SK-N-SH (cell line): Measurements from ENCODE around the gene SOX18. TPM values are rescaled to one million over a fixed set of nuclear protein-coding genes. Genes with fewer than 3 reads are reported as not detected.
"Not testable (repeated sequence)": the region's sequence is repeated elsewhere in the genome, so short reads cannot be mapped to it uniquely, and the experiment has no call there.

Experiments used
- CTCF ChIA-PET: fragments of 300-600, 350-600 bp; formaldehyde crosslinking; extraction: SDS; loops from one replicate; lab custom pipeline; 2021; lab: Yijun Ruan, JAX
- POLR2A ChIA-PET: fragments of 350-600 bp; sonication (Branson Sonifier 250); formaldehyde crosslinking; extraction: SDS; loops from one replicate; lab custom pipeline; 2020; ENCODE audit warnings: antibody characterized with exemption, inconsistent platforms; lab: Yijun Ruan, JAX
- DNase-seq: peaks from one replicate; pipeline ENCODE4 v3.0.0; 2012
- H2AFZ ChIP-seq: fragments of 200-600 bp; sonication (generic); 2 replicates; pipeline ENCODE4 v1.8.1; 2016; ENCODE audit warnings: antibody characterized with exemption, mild to moderate bottlenecking, low read depth
- H3F3A ChIP-seq: fragments of 200-600 bp; sonication (generic); replicated peaks from 2 replicates; pipeline ENCODE3; 2016; ENCODE audit warnings: antibody characterized with exemption, mild to moderate bottlenecking; ENCODE audit not compliant: insufficient read depth
- H3K27ac ChIP-seq, 2 experiments: fragments of 200-500 bp in 1 of 2; fragments of 200-600 bp in 1 of 2; sonication (Bioruptor generic) in 1 of 2; sonication (generic), shearing (Covaris generic) in 1 of 2; 2 replicates each; pipeline versions ENCODE4 v1.5.1 to v1.6.1; 2014 to 2016; ENCODE audit warnings: low read depth in 2 of 2, inconsistent platforms in 1 of 2, low read length in 1 of 2, mild to moderate bottlenecking in 1 of 2, mixed read lengths in 1 of 2
- H3K27me3 ChIP-seq: fragments of 200-600 bp; sonication (generic), shearing (Covaris generic); 2 replicates; pipeline ENCODE4 v1.6.1; 2016; ENCODE audit warnings: mixed run types; ENCODE audit not compliant: insufficient read depth
- H3K36me3 ChIP-seq, 2 experiments: fragments of 200-500 bp in 1 of 2; fragments of 200-600 bp in 1 of 2; sonication (Bioruptor generic) in 1 of 2; sonication (generic) in 1 of 2; replicated peaks in 1 of 2; 2 replicates each; pipeline versions ENCODE3 to v1.5.1; 2014 to 2016; ENCODE audit warnings: low read length in 1 of 2, mild to moderate bottlenecking in 1 of 2; ENCODE audit not compliant: insufficient read depth in 2 of 2, control insufficient read depth in 1 of 2
- H3K4me1 ChIP-seq, 2 experiments: fragments of 200-500 bp in 1 of 2; fragments of 200-600 bp in 1 of 2; sonication (Bioruptor generic) in 1 of 2; sonication (generic), shearing (Covaris generic) in 1 of 2; 2 replicates each; pipeline versions ENCODE4 v1.5.1 to v1.6.1; 2014 to 2016; ENCODE audit warnings: low read depth in 1 of 2, low read length in 1 of 2, mixed run types in 1 of 2; ENCODE audit not compliant: insufficient read depth in 2 of 2, control insufficient read depth in 1 of 2
- H3K4me2 ChIP-seq: fragments of 200-600 bp; sonication (generic), shearing (Covaris generic); 2 replicates; pipeline ENCODE4 v1.6.1; 2017; ENCODE audit warnings: mixed run types
- H3K4me3 ChIP-seq, 2 experiments: fragments of 200-500 bp in 1 of 2; fragments of 200-600 bp in 1 of 2; sonication (Bioruptor generic) in 1 of 2; sonication (generic), shearing (Covaris generic) in 1 of 2; 2 replicates each; pipeline versions ENCODE4 v1.5.1 to v1.8.1; 2014 to 2016; ENCODE audit warnings: low read depth in 2 of 2, inconsistent platforms in 1 of 2, low read length in 1 of 2, mild to moderate bottlenecking in 1 of 2, mixed read lengths in 1 of 2, moderate library complexity in 1 of 2
- H3K79me2 ChIP-seq: fragments of 200-600 bp; sonication (generic); 2 replicates; pipeline ENCODE4 v1.8.1; 2017; ENCODE audit warnings: mild to moderate bottlenecking; ENCODE audit not compliant: insufficient read depth
- H3K9ac ChIP-seq: fragments of 200-600 bp; sonication (generic); 2 replicates; pipeline ENCODE4 v1.6.1; 2017; ENCODE audit warnings: mixed run types
- H3K9me2 ChIP-seq: fragments of 200-600 bp; sonication (generic); 2 replicates; pipeline ENCODE4 v1.6.1; 2017; ENCODE audit warnings: mixed run types
- H3K9me3 ChIP-seq: fragments of 200-600 bp; sonication (generic); 2 replicates; pipeline ENCODE4 v1.6.1; 2017; ENCODE audit warnings: mixed run types, mild to moderate bottlenecking, moderate library complexity
- H4K20me1 ChIP-seq: fragments of 200-600 bp; sonication (generic); 2 replicates; pipeline ENCODE4 v1.6.1; 2017; ENCODE audit warnings: mild to moderate bottlenecking, mixed run types; ENCODE audit not compliant: insufficient read depth
- EP300 ChIP-seq, 2 experiments: IDR thresholded peaks; 2 replicates each; pipeline versions ENCODE4 v1.4.0 to v1.6.1; 2012; ENCODE audit warnings: borderline replicate concordance in 1 of 2, low read depth in 1 of 2, low read length in 1 of 2
- GABPA ChIP-seq: IDR thresholded peaks from 2 replicates; pipeline ENCODE4 v1.4.0; 2012; ENCODE audit warnings: low read depth, mild to moderate bottlenecking
- GATA2 ChIP-seq: sonication (generic); formaldehyde crosslinking; IDR thresholded peaks from 2 replicates; pipeline ENCODE4 v1.5.0; 2020; ENCODE audit warnings: mild to moderate bottlenecking, missing genetic modification reagents
- MEF2A ChIP-seq: IDR thresholded peaks from 2 replicates; pipeline ENCODE4 v1.4.0; 2012; ENCODE audit warnings: low read depth, borderline replicate concordance
- WGBS: methylation state at CpG from one replicate; pipeline ENCODE4 v1.1.6; 2017; ENCODE audit warnings: low lambda C conversion rate; 5-methylcytosine and 5-hydroxymethylcytosine counted together
- polyA plus RNA-seq, 3 experiments: library from polyadenylated mRNA; depleted of rRNA; stranded (reverse); fragments of >200 nt; gene quantifications; 2 replicates each; pipeline ENCODE4 v1.2.3, GENCODE V29; 2012
- TF ChIP-seq, protein P1 (sequence below): IDR thresholded peaks from 2 replicates; pipeline ENCODE4 v1.4.0; 2012; ENCODE audit warnings: low read depth, borderline replicate concordance

Gene SOX18
- polyA plus RNA-seq, 1 of the 3 experiments (the other 2 are of a cell fraction) = not detected

DNA sequence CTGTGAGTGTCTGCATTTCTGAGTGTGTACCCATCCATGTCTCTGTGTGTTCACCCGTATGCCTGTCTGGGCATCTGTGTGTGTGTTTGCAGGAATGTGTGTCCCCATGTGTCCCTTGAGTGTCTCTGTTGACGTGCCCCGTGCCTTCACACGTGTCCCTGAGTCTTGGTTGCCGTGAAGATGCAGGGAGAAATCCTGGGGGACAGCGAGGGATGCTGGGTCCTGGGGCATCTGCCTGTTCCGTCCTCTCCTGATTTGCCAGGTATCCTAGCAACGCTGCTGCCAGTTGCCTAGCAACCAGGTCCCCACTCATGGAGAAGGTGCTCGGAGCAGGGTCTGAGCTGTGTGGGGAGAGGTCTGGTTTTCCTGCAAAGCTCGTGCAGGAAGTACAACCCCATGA is 40.7 kb upstream of the SOX18 start:
- H3K27ac ChIP-seq = no peak overlapping the region
- no peaks in the 10 kb centered on the region; the same call in 1 of the 2 replicates for H3K27me3 ChIP-seq
- peak; percentile 83 for DNase-seq
- no peaks in the 10 kb centered on the region for H3K36me3 ChIP-seq
- peaks cover 0 to 28% of the 10 kb centered on the region in 2 experiments; a peak in 1 of 4 replicates for H3K4me1 ChIP-seq
- no peaks in the 10 kb centered on the region for H3K9me2 ChIP-seq
- no peak overlapping the region for H3K9ac ChIP-seq
- no peaks in the 10 kb centered on the region for H3F3A ChIP-seq
- H3K4me3 ChIP-seq = no peak overlapping the region
- no peaks in the 10 kb centered on the region for H4K20me1 ChIP-seq
- H2AFZ ChIP-seq = no peak overlapping the region
- CTCF ChIA-PET = interaction anchor here (1.1 to 2.6 kb wide), 3 partner anchors 25 to 52 kb away, joined by 3 to 12 read pairs (median 10); no protein-coding TSS in a partner anchor
- no peak overlapping the region for H3K4me2 ChIP-seq
- WGBS = 37% methylated on average over 4 of the region's 10 CpGs
- H3K9me3 ChIP-seq = no peaks in the 10 kb centered on the region
- POLR2A ChIA-PET = interaction anchor here (1.0 kb wide), 1 partner anchor 10 kb away, joined by 3 read pairs; the partner anchor contains the start of gene OPRL1
- TF ChIP-seq GABPA (no peak), EP300 (IDR thresholded peaks at IDR 0.05; ENCODE audit: borderline replicate concordance in 1 of 2, low read depth in 1 of 2, low read length in 1 of 2) (no peak), MEF2A (no peak), GATA2 (no peak)
- TF ChIP-seq, protein P1, sequence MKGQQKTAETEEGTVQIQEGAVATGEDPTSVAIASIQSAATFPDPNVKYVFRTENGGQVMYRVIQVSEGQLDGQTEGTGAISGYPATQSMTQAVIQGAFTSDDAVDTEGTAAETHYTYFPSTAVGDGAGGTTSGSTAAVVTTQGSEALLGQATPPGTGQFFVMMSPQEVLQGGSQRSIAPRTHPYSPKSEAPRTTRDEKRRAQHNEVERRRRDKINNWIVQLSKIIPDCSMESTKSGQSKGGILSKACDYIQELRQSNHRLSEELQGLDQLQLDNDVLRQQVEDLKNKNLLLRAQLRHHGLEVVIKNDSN = no peak
- H3K79me2 ChIP-seq = no peaks in the 10 kb centered on the region

DNA sequence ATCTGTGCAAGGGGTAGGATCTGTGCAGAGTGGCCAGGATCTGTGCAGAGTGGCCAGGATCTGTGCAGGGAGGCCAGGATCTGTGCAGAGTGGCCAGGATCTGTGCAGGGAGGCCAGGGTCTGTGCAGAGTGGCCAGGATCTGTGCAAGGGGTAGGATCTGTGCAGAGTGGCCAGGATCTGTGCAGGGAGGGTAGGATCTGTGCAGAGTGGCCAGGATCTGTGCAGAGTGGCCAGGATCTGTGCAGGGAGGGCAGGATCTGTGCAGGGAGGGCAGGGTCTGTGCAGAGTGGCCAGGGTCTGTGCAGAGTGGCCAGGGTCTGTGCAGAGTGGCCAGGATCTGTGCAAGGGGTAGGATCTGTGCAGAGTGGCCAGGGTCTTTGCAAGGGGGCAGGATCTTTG is 39.1 kb upstream of the SOX18 start:
- H3K79me2 ChIP-seq, H2AFZ ChIP-seq, H3K27me3 ChIP-seq, H4K20me1 ChIP-seq, H3K27ac ChIP-seq, H3K36me3 ChIP-seq, H3F3A ChIP-seq, H3K4me3 ChIP-seq, DNase-seq, POLR2A ChIA-PET, H3K9ac ChIP-seq, H3K9me3 ChIP-seq, H3K4me2 ChIP-seq, H3K9me2 ChIP-seq: not testable (repeated sequence)
- CTCF ChIA-PET = interaction anchor here (1.2 kb wide), 1 partner anchor 13 kb away, joined by 4 read pairs; no protein-coding TSS in a partner anchor
- peaks cover 0 to 36% of the 10 kb centered on the region in 2 experiments; a peak in 1 of 4 replicates for H3K4me1 ChIP-seq

DNA sequence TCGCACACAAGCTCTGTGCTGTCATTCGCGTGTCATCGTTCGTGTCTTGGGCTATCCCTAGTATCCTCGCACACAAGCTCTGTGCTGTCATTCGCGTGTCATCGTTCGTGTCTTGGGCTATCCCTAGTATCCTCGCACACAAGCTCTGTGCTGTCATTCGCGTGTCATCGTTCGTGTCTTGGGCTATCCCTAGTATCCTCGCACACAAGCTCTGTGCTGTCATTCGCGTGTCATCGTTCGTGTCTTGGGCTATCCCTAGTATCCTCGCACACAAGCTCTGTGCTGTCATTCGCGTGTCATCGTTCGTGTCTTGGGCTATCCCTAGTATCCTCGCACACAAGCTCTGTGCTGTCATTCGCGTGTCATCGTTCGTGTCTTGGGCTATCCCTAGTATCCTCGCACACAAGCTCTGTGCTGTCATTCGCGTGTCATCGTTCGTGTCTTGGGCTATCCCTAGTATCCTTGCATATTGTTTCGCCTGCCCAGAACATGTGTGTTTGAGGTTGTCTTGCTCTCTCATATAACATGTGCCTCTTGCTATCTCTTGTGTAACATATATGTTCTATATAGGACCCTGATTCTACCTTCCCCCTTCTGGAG is 37.9 kb upstream of the SOX18 start:
- H3K27me3 ChIP-seq, H3K9ac ChIP-seq, H3F3A ChIP-seq, H3K9me3 ChIP-seq, POLR2A ChIA-PET, H2AFZ ChIP-seq, H3K9me2 ChIP-seq, H3K4me3 ChIP-seq, H3K79me2 ChIP-seq, H3K27ac ChIP-seq, DNase-seq, H4K20me1 ChIP-seq, H3K36me3 ChIP-seq, H3K4me2 ChIP-seq: not testable (repeated sequence)
- CTCF ChIA-PET = interaction anchor here (2.0 to 12.9 kb wide), 2 partner anchors 14 to 28 kb away, joined by 6 to 252 read pairs; partner anchors contain the start of gene NPBWR2
- WGBS = 94% methylated on average over 10 of the region's 36 CpGs
- H3K4me1 ChIP-seq = peaks cover 0 to 35% of the 10 kb centered on the region in 2 experiments; a peak in 2 of 4 replicates
